ENCODE results near the gene PARVG.

DNA sequence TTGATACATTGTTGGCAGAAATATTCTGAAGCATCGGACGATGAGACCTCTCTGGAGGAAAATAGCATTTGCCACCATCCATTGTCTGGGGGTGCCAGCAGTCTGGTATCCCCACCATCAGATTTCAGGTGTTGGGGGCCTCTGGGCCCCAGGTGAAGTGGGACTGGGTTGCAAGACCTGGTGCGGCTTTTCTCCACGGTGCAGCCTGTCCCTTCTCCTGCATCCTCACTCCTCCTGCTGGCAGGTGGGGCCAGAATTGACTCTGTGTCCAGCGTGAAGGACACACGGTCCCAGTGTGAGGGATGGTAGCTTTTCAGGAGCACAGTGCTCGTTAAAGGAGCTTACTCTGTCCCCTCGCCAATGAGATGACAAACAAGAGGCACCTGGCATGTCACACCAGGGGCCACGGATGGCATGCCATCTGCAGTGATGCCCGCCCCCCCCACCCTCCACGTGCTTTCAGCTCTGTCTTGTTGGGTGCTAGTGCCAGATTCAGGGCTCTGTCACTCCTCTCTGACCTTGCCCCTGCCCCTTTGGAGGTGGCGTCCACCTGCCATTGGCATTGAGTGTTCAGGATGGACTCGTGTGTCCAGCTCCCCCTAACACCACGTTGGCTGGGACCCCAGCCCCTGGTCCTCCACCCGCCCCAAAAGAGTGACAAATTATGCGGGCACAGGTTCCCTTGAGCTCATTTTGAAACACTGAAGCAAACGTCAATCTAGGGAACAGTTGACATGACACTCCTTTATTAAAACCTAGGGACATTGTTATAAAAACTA, 62.4 kb downstream of the PARVG start:
- no peak for TF ChIP-seq POLR2A (IDR thresholded peaks at IDR 0.05)
- TF ChIP-seq, protein P1, sequence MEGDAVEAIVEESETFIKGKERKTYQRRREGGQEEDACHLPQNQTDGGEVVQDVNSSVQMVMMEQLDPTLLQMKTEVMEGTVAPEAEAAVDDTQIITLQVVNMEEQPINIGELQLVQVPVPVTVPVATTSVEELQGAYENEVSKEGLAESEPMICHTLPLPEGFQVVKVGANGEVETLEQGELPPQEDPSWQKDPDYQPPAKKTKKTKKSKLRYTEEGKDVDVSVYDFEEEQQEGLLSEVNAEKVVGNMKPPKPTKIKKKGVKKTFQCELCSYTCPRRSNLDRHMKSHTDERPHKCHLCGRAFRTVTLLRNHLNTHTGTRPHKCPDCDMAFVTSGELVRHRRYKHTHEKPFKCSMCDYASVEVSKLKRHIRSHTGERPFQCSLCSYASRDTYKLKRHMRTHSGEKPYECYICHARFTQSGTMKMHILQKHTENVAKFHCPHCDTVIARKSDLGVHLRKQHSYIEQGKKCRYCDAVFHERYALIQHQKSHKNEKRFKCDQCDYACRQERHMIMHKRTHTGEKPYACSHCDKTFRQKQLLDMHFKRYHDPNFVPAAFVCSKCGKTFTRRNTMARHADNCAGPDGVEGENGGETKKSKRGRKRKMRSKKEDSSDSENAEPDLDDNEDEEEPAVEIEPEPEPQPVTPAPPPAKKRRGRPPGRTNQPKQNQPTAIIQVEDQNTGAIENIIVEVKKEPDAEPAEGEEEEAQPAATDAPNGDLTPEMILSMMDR (IDR thresholded peaks at IDR 0.05) = no peak
